K562 (cell line): ENCODE results near the gene MED22. TPM values are rescaled to one million over a fixed set of nuclear protein-coding genes. Genes with fewer than 3 reads are reported as not detected.

Source experiments
- ATAC-seq: fragments of 200-7000 bp; cut with Tn5 transposase; 3 replicates; pipeline ENCODE4 v1.9.1; 2020; ENCODE audit warnings: moderate library complexity
- BruUV-seq: library from RNA; stranded (reverse); fragments of 400-500 nt; replicated peaks from 2 replicates; lab custom pipeline; 2021; lab: Mats Ljungman, UMichigan
- CTCF ChIA-PET: fragments of 300-600 bp; formaldehyde crosslinking; extraction: SDS; loops from one replicate; lab custom pipeline; 2021; ENCODE audit warnings: low intra/inter-chr PET ratio; lab: Yijun Ruan, JAX
- POLR2A ChIA-PET: fragments of 300-600, 350-650 bp; sonication (Branson Sonifier 250); formaldehyde crosslinking; extraction: SDS; loops from one replicate; lab custom pipeline; 2021; ENCODE audit warnings: antibody characterized with exemption, inconsistent platforms; lab: Yijun Ruan, JAX
- DNase-seq, 4 experiments: peaks; one replicate each; pipeline versions ENCODE4 v3.0.0 to v3.0.0-alpha.2; 2011 to 2018; ENCODE audit warnings: low spot score in 3 of 4, mixed read lengths in 3 of 4; ENCODE audit errors: extremely low read depth in 1 of 4
- FAIRE-seq: peaks from 2 replicates; lab custom pipeline; 2011; peaks lifted over from hg19 to GRCh38; lab: Jason Lieb, UNC
- H2AFZ ChIP-seq: 2 replicates; pipeline ENCODE4 v1.6.0; 2011; ENCODE audit warnings: low read depth, low read length, control low read depth, inconsistent platforms
- H3K27ac ChIP-seq: fragments of 200-600 bp; 3 replicates; pipeline ENCODE4 v1.8.0; 2011; ENCODE audit warnings: low read depth, mild to moderate bottlenecking, control low read depth, inconsistent platforms, low read length, moderate library complexity, mixed read lengths; ENCODE audit errors: extremely low read depth
- H3K27me3 ChIP-seq, 2 experiments: fragments of 300-600 bp in 1 of 2; 2 replicates in 1 of 2; 3 replicates in 1 of 2; pipeline versions ENCODE4 v1.6.0 to v1.8.0; 2011; ENCODE audit warnings: inconsistent platforms in 2 of 2, low read length in 2 of 2, mild to moderate bottlenecking in 1 of 2, mixed read lengths in 1 of 2, moderate library complexity in 1 of 2; ENCODE audit not compliant: control insufficient read depth in 2 of 2, insufficient read depth in 2 of 2
- H3K36me3 ChIP-seq: fragments of 300-600 bp; 3 replicates; pipeline ENCODE4 v1.8.0; 2011; ENCODE audit warnings: mild to moderate bottlenecking, low read length, inconsistent platforms; ENCODE audit not compliant: control insufficient read depth, insufficient read depth
- H3K4me1 ChIP-seq, 2 experiments: fragments of 200-600 bp in 1 of 2; replicated peaks in 1 of 2; 2 replicates in 1 of 2; 3 replicates in 1 of 2; pipeline versions ENCODE4 v1.5.1 to v1.8.0; 2011; ENCODE audit warnings: inconsistent platforms in 2 of 2, low read length in 2 of 2, mild to moderate bottlenecking in 1 of 2, mixed read lengths in 1 of 2, moderate library complexity in 1 of 2; ENCODE audit not compliant: control insufficient read depth in 2 of 2, insufficient read depth in 2 of 2
- H3K4me2 ChIP-seq: 2 replicates; pipeline ENCODE4 v1.6.1; 2011; ENCODE audit warnings: low read length, control low read depth, inconsistent platforms, mixed read lengths; ENCODE audit not compliant: insufficient read depth
- H3K4me3 ChIP-seq: fragments of 200-600 bp; sonication (generic), shearing (Covaris generic); 2 replicates; pipeline ENCODE4 v1.5.1; 2016; ENCODE audit warnings: control low read depth, inconsistent platforms
- H3K79me2 ChIP-seq: fragments of 200-600 bp; 3 replicates; pipeline ENCODE4 v1.8.0; 2011; ENCODE audit warnings: low read length, inconsistent platforms; ENCODE audit not compliant: control insufficient read depth, insufficient read depth
- H3K9ac ChIP-seq, 2 experiments: 2 replicates each; pipeline versions ENCODE4 v1.6.0 to v1.6.1; 2011; ENCODE audit warnings: low read depth in 2 of 2, low read length in 2 of 2, control low read depth in 1 of 2, inconsistent platforms in 1 of 2, mild to moderate bottlenecking in 1 of 2, mixed read lengths in 1 of 2; ENCODE audit not compliant: insufficient read depth in 1 of 2
- H3K9me1 ChIP-seq: one replicate; pipeline ENCODE4 v1.6.0; 2011; ENCODE audit warnings: inconsistent platforms, mild to moderate bottlenecking, low read length, moderate library complexity; ENCODE audit not compliant: control insufficient read depth, insufficient read depth
- H3K9me3 ChIP-seq: replicated peaks from 2 replicates; pipeline ENCODE4 v1.5.1; 2011; ENCODE audit warnings: low read depth, low read length, inconsistent platforms; ENCODE audit not compliant: control insufficient read depth, insufficient read depth
- H4K20me1 ChIP-seq: replicated peaks from 2 replicates; pipeline ENCODE4 v1.6.1; 2011; ENCODE audit warnings: low read length, inconsistent platforms, mixed read lengths; ENCODE audit not compliant: control insufficient read depth, insufficient read depth
- CHD4 ChIP-seq: fragments of 200-600 bp; sonication (generic); IDR thresholded peaks from 3 replicates; pipeline ENCODE4 v1.6.1; 2012; ENCODE audit warnings: low read depth, mild to moderate bottlenecking, mixed read lengths, low read length, inconsistent platforms; ENCODE audit not compliant: insufficient read depth, insufficient replicate concordance, poor library complexity, severe bottlenecking
- FOXA1 ChIP-seq: fragments of 450-650 bp; IDR thresholded peaks from 2 replicates; pipeline ENCODE4 v1.6.1; 2016; ENCODE audit warnings: mild to moderate bottlenecking, borderline replicate concordance
- GMEB1 ChIP-seq: fragments of 250-450 bp; sonication (Bioruptor Pico); IDR thresholded peaks from 2 replicates; pipeline ENCODE4 v1.4.0; 2020; ENCODE audit warnings: mild to moderate bottlenecking
- POLR2G ChIP-seq: fragments of 200-400 bp; formaldehyde crosslinking; IDR thresholded peaks from 2 replicates; pipeline ENCODE4 v1.6.1; 2017; ENCODE audit warnings: low read depth, mild to moderate bottlenecking, antibody characterized with exemption, low read length, moderate library complexity
- RBFOX2 ChIP-seq: fragments of 200-400 bp; formaldehyde crosslinking; IDR thresholded peaks from 2 replicates; pipeline ENCODE4 v1.6.1; 2017; ENCODE audit warnings: low read depth, mild to moderate bottlenecking, low read length, moderate library complexity
- ZNF57 ChIP-seq: fragments of 450-650 bp; formaldehyde crosslinking; IDR thresholded peaks from 2 replicates; pipeline ENCODE4 v1.4.0; 2020; ENCODE audit warnings: mild to moderate bottlenecking, moderate library complexity
- ZNF589 ChIP-seq: fragments of 200-800 bp; sonication (Bioruptor generic); IDR thresholded peaks from 2 replicates; pipeline ENCODE4 v1.6.1; 2016; ENCODE audit warnings: low read depth, missing genetic modification characterization, missing compliant biosample characterization
- WGBS: fragments of 100-300 bp; shearing (Covaris generic); methylation state at CpG from one replicate; pipeline ENCODE4 v1.1.6; 2016; ENCODE audit warnings: low coverage, mixed read lengths; ENCODE audit not compliant: insufficient coverage; ENCODE audit errors: missing lambda C conversion rate; 5-methylcytosine and 5-hydroxymethylcytosine counted together
- in situ Hi-C: fragments of 300-500 bp; cut with MboI; formaldehyde crosslinking; loops from 4 replicates; pipeline ENCODE4 v1.15.0; 2018; ENCODE audit warnings: inconsistent platforms, mixed read lengths
- intact Hi-C: fragments of 100-400 bp; cut with micrococcal nuclease; formaldehyde crosslinking; loops from 2 replicates; pipeline ENCODE4 v1.14.2; 2022
- polyA plus RNA-seq, 8 experiments: library from polyadenylated mRNA; depleted of rRNA in 4 of 8; stranded (reverse) in 5 of 8; unstranded in 3 of 8; fragments of >200 nt; fragmentation: Nextera tagmentation in 2 of 8; fragmentation: Illumina TruSeq in 1 of 8; extraction: Ambion mirVana in 2 of 8; extraction: Trizol in 1 of 8; gene quantifications; 2 replicates each; pipeline versions ENCODE4 v1.2.1 to v1.2.3, GENCODE V29; 2011 to 2014; ENCODE audit warnings: inconsistent platforms in 1 of 8, missing spikeins in 1 of 8
- total RNA-seq, 7 experiments: library from RNA; depleted of rRNA in 6 of 7; stranded (reverse); fragments of >200 nt in 6 of 7; fragmentation: Illumina TruSeq in 2 of 7; extraction: Trizol in 2 of 7; gene quantifications; 2 replicates each; pipeline versions ENCODE4 v1.2.1 to v1.2.3, GENCODE V29; 2011 to 2021; ENCODE audit warnings: low replicate concordance in 1 of 7

The MED22 gene
- total and polyA plus RNA-seq, 9 of the 15 experiments (the other 6 are each of a cell fraction or from before 2014, with no cell fraction given): 0.73 to 35.6 (median 22.3) TPM

GRCh38 chr9:133344071-133344470, 3.9 kb downstream of the MED22 start:
- 94% methylated on average over 11 of the region's 19 CpGs for WGBS
- peaks cover 9 to 40% of the 10 kb centered on the region in 2 experiments; a peak in 4 of 5 replicates for H3K4me1 ChIP-seq

More at GRCh38 chr9:133344071-133344470, 3.9 kb downstream of the MED22 start:
- no peaks in the 10 kb centered on the region for H3K9me3 ChIP-seq
- no peak for FAIRE-seq
- TF ChIP-seq CHD4 (no peak), RBFOX2 (peak; percentile 36; the same call in 1 of the 2 replicates), POLR2G (0 out of 2 replicates have a peak, but pooled peaks have one; percentile 33), ZNF589 (CRISPR knock-in tag) (no peak), GMEB1 (CRISPR knock-in tag) (no peak), FOXA1 (no peak), ZNF57 (CRISPR knock-in tag) (no peak)
- TF ChIP-seq, all 486 proteins: peak for 2
- Histone ChIP-seq H3K79me2 (peaks cover 37% of the 10 kb centered on the region), H2AFZ (no peak overlapping the region), H3K9ac (peak overlapping the region in 1 of 2 experiments; percentile 69; a peak in 2 of 4 replicates), H3K27ac (no peak overlapping the region), H3K4me3 (no peak overlapping the region), H3K4me2 (no peak overlapping the region), H3K36me3 (peaks cover 77% of the 10 kb centered on the region), H4K20me1 (peaks cover 3% of the 10 kb centered on the region; the same call in 1 of the 2 replicates), H3K27me3 (no peaks in the 10 kb centered on the region), H3K9me1 (no peaks in the 10 kb centered on the region)
- BruUV-seq: no TSS peak
- intact Hi-C loops: no loop called here
- DNase-seq: no peak
- in situ Hi-C loops: no loop called here
- no peak for ATAC-seq
- CTCF ChIA-PET: no interaction called here
- POLR2A ChIA-PET: interaction anchor here (0.5 to 1.8 kb wide), 6 partner anchors 10 to 300 kb away, joined by 3 to 7 read pairs (median 4); no protein-coding TSS in a partner anchor
